ENCODE results near the gene PPP1R2. TPM values are rescaled to one million over a fixed set of nuclear protein-coding genes. Genes with fewer than 3 reads are reported as not detected.
A peak's percentile ranks its signal among the peaks of the same experiment; 100 is the strongest.

The PPP1R2 gene
- total and polyA plus RNA-seq, 2 of the 13 experiments (the other 11 are each of a cell fraction or from before 2014, with no cell fraction given), result 36.5 to 86.5 TPM

GRCh38 chr3:195543500-195544229, 540 bp upstream of the PPP1R2 start (continued):
- TF ChIP-seq HNF1B (CRISPR knock-in tag; IDR thresholded peaks at IDR 0.05), result peak; percentile 21; the same call in 1 of the 2 replicates
- no peak for TF ChIP-seq ZNF569 (CRISPR knock-in tag; IDR thresholded peaks at IDR 0.05; ENCODE audit: borderline replicate concordance)
- TF ChIP-seq ZNF101 (CRISPR knock-in tag; IDR thresholded peaks at IDR 0.05; ENCODE audit: borderline replicate concordance, low read depth), result no peak
- peak; percentile 1; the same call in 1 of the 2 replicates for TF ChIP-seq CCDC6 (CRISPR knock-in tag; IDR thresholded peaks at IDR 0.05)
- TF ChIP-seq ZBTB42 (CRISPR knock-in tag; IDR thresholded peaks at IDR 0.05), result no peak
- TF ChIP-seq SMAD1 (CRISPR knock-in tag; IDR thresholded peaks at IDR 0.05; ENCODE audit: borderline replicate concordance, low read depth), result no peak
- TF ChIP-seq ZNF670 (CRISPR knock-in tag; IDR thresholded peaks at IDR 0.05; ENCODE audit: borderline replicate concordance), result no peak
- TF ChIP-seq PLRG1 (conservative IDR thresholded peaks at IDR 0.05), result no peak
- 0 out of 2 replicates have a peak, but pooled peaks have one; percentile 54 for TF ChIP-seq ZNF740 (CRISPR knock-in tag; IDR thresholded peaks at IDR 0.05)
- no peak for TF ChIP-seq ZSCAN12 (CRISPR knock-in tag; IDR thresholded peaks at IDR 0.05)
- 0 out of 2 replicates have a peak, but pooled peaks have one; percentile 11 for TF ChIP-seq ZNF331 (CRISPR knock-in tag; IDR thresholded peaks at IDR 0.05)
- TF ChIP-seq ATF6 (CRISPR knock-in tag; conservative IDR thresholded peaks at IDR 0.05), result peak; percentile 35; the same call in 1 of the 2 replicates
- TF ChIP-seq KDM2A (CRISPR knock-in tag; IDR thresholded peaks at IDR 0.05; ENCODE audit: borderline replicate concordance, low read depth), result no peak
- TF ChIP-seq CBX2 (IDR thresholded peaks at IDR 0.05; ENCODE audit: low read depth, low read length), result no peak
- no peak for TF ChIP-seq CBX2 (CRISPR knock-in tag; IDR thresholded peaks at IDR 0.05; ENCODE audit: low read depth)
- 0 out of 2 replicates have a peak, but pooled peaks have one; percentile 50 for TF ChIP-seq ARHGAP35 (CRISPR knock-in tag; IDR thresholded peaks at IDR 0.05; ENCODE audit: borderline replicate concordance)
- peak; percentile 53; the same call in 1 of the 2 replicates for TF ChIP-seq GFI1 (CRISPR knock-in tag; IDR thresholded peaks at IDR 0.05; ENCODE audit: borderline replicate concordance)
- TF ChIP-seq POLR2AphosphoS5 (IDR thresholded peaks at IDR 0.05; ENCODE audit: low read depth, low read length), result peak; percentile 45; the same call in 1 of the 2 replicates
- TF ChIP-seq YY1 (IDR thresholded peaks at IDR 0.05; ENCODE audit: insufficient read depth, insufficient replicate concordance, low read depth, low read length), result no peak
- no peak for TF ChIP-seq ARNT2 (CRISPR knock-in tag; IDR thresholded peaks at IDR 0.05; ENCODE audit: low read depth)
- TF ChIP-seq NFYC (CRISPR knock-in tag; IDR thresholded peaks at IDR 0.05), result no peak
- 0 out of 2 replicates have a peak, but pooled peaks have one; percentile 21 for TF ChIP-seq ZBED4 (CRISPR knock-in tag; IDR thresholded peaks at IDR 0.05; ENCODE audit: borderline replicate concordance)
